Erythroblast (primary cell): ENCODE results near the gene SLC46A2.

Experiments used
- GATA1 ChIP-seq: IDR thresholded peaks from 2 replicates; pipeline ENCODE4 v1.6.1; 2011; ENCODE audit warnings: low read depth, mild to moderate bottlenecking, control low read depth, low read length, moderate library complexity
- POLR2A ChIP-seq: IDR thresholded peaks from 2 replicates; pipeline ENCODE4 v1.6.1; 2011; ENCODE audit warnings: mild to moderate bottlenecking, low read length

- no peak for TF ChIP-seq POLR2A
- TF ChIP-seq GATA1 = no peak
Measured at GRCh38 chr9:112900488-112900887, 9.8 kb upstream of the SLC46A2 start.
